ENCODE data around the gene VN1R5.
"Not testable (repeated sequence)": the region's sequence is repeated elsewhere in the genome, so short reads cannot be mapped to it uniquely, and the experiment has no call there.

The VN1R5 gene

GRCh38 chr1:247255772-247256171 is at the start of gene VN1R5:
VN1R5 (plus strand) TSS chr1:247256072.
- DNase-seq = not testable (repeated sequence)

GRCh38 chr1:247209396-247209795 is 46.5 kb upstream of the VN1R5 start:
- DNase-seq = peak in 1 of 2 donors; percentile 18

GRCh38 chr1:247210062-247210375 is 45.9 kb upstream of the VN1R5 start:
- DNase-seq = no peak

GRCh38 chr1:247210376-247211117 is 45.3 kb upstream of the VN1R5 start:
- DNase-seq = peak; percentile 93 to 94

- DNase-seq = no peak
Measured at GRCh38 chr1:247211339-247211738, 44.5 kb upstream of the VN1R5 start.

- no peak for DNase-seq
Measured at GRCh38 chr1:247212012-247212411, 43.9 kb upstream of the VN1R5 start.

- DNase-seq = no peak
Measured at GRCh38 chr1:247212627-247213617, 43.0 kb upstream of the VN1R5 start.

- no peak for DNase-seq
Measured at GRCh38 chr1:247216261-247216660, 39.6 kb upstream of the VN1R5 start.

GRCh38 chr1:247218121-247218651 is 37.7 kb upstream of the VN1R5 start:
- no peak for DNase-seq

- DNase-seq = not testable (repeated sequence)
Measured at GRCh38 chr1:247220280-247220679, 35.6 kb upstream of the VN1R5 start.

GRCh38 chr1:247222840-247223239 is 33.0 kb upstream of the VN1R5 start:
- no peak for DNase-seq

GRCh38 chr1:247224822-247225221 is 31.1 kb upstream of the VN1R5 start:
- DNase-seq = no peak

- DNase-seq = no peak
Measured at GRCh38 chr1:247228133-247228532, 27.7 kb upstream of the VN1R5 start.

- DNase-seq = no peak
Measured at GRCh38 chr1:247241691-247242090, 14.2 kb upstream of the VN1R5 start.

GRCh38 chr1:247243524-247244137 is 12.2 kb upstream of the VN1R5 start:
- DNase-seq = no peak

GRCh38 chr1:247246325-247247115 is 9.4 kb upstream of the VN1R5 start:
- DNase-seq = no peak

- no peak for DNase-seq
Measured at GRCh38 chr1:247247568-247247967, 8.3 kb upstream of the VN1R5 start.

GRCh38 chr1:247266053-247266452 is 10.2 kb downstream of the VN1R5 start:
- no peak for DNase-seq

GRCh38 chr1:247268390-247269045 is 12.6 kb downstream of the VN1R5 start:
- DNase-seq = no peak

- DNase-seq = no peak
Measured at GRCh38 chr1:247269133-247269532, 13.3 kb downstream of the VN1R5 start.

GRCh38 chr1:247270003-247270402 is 14.1 kb downstream of the VN1R5 start:
- DNase-seq = no peak

- no peak for DNase-seq
Measured at GRCh38 chr1:247273013-247273412, 17.1 kb downstream of the VN1R5 start.
